ENCODE data around the gene TBL3.

TBL3 gene

DNA sequence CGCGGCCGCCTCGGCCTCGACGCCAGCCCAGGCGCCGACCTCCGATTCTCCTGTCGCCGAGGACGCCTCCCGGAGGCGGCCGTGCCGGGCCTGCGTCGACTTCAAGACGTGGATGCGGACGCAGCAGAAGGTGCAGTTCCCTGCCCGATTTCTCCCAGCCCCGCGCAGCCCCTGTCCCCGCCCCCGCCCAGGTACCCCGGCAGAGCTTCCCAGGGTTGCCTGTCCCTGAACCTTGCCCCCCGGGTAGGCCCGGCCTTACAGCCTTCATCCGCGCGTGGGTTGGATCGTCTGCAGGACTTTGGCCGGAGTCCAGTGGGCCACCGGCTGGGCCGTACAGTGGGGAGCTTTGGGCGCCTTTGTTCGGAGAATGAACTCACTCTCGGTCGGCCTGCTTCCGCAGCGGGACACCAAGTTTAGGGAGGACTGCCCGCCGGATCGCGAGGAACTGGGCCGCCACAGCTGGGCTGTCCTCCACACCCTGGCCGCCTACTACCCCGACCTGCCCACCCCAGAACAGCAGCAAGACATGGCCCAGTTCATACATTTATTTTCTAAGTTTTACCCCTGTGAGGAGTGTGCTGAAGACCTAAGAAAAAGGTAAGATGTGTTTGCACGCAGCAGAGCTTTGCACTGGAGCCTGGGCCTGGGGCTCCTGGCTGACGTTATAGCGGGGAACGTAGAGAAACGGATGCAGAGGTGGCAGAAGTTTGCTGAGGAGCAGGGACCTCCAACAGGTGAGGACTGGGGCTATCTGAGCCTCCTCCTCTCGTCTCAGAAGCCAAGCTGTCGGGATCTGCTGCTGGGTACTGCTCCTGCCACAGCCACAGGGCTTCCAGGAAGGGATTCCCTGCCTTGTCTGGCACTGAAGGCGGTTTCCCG lies 12.7 kb downstream of the TBL3 start:
- DNase-seq: no peak

DNA sequence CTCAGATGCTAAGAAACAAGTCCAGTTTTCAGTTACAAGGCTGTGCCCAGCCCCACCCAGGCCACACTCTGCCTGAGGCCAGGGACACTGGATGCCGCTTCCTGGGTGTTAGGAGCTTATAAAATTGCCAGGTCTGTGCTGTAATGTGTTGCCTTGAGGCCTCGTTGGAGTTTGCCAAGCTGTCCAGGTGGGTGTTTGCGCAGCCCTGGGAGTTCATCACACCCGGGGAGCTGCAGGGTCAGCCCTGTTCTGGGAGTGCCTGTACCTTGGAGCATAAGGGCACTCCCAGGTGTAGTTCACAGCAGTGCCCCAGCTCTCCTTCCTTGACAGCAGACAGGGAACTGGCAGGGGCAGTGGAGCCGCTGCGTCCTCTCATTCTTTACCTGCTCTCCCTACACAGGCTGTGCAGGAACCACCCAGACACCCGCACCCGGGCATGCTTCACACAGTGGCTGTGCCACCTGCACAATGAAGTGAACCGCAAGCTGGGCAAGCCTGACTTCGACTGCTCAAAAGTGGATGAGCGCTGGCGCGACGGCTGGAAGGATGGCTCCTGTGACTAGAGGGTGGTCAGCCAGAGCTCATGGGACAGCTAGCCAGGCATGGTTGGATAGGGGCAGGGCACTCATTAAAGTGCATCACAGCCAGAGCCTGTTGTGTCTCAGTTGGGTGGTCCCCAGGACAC lies 13.8 kb downstream of the TBL3 start:
- DNase-seq: no peak

DNA sequence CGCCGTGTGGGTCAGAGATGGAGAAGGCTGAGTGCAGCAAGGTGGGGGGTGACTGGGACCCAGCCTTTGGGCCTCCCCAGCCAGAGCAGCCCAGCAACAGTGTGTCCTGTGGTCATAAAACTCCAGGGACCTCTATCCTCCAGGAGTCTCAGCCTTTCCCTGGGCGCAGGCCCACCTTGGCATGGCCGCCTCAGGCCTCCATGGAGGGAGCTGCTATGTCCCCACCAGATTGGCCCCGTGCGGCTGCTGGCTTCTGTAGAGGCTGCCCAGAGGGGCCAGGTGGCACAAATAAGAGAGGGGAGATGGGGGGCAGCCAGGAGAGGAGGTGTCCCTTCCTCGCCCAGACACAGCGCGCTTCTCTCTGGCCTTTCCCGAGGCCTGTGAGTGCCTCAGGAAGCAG lies 15.3 kb downstream of the TBL3 start:
- no peak for DNase-seq

DNA sequence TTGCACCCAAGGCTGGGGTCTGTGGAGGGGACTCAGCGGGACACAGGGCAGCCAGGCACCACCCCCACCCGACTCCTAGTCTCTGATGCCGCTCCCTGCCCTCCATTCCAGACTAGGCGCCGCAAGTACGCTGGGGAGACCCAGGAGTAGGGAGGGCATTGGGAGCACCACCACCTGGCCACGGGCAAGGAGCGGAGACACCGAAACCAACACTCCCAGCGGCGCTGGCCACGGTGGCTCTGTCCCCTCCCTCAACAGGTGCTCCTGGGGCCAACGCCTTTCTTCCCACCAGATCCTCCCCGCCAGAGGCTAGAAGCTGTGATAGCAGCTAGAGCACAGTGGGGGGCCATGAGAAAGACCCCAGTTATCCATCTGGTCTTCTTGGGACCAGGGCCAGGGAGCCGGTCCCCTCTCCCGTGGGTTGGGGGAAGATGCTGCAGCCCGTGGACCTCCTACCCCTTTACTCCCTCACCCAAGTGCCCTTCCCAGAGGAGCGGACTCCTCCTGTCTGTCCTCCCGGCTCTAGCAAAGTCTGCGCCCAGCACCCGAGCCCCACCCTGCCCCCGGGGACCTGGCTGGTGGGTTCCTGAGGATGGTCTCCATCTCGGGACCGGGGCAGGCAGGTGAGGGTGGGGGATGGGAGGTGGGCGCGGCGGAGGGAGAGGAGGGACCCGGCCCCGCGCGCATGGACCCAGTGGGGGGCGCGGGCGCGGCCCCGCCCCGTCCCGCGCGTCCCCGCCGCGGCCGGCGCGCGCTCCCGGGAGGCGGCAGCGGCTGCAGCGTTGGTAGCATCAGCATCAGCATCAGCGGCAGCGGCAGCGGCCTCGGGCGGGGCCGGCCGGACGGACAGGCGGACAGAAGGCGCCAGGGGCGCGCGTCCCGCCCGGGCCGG lies 17.6 kb downstream of the TBL3 start, which contains the start of gene SYNGR3:
Gene SYNGR3 (plus strand): TSS at position 762 of the 892 bp plus-strand sequence. CDS start 133 bp downstream, outside the sequence.
- no peak for DNase-seq

DNA sequence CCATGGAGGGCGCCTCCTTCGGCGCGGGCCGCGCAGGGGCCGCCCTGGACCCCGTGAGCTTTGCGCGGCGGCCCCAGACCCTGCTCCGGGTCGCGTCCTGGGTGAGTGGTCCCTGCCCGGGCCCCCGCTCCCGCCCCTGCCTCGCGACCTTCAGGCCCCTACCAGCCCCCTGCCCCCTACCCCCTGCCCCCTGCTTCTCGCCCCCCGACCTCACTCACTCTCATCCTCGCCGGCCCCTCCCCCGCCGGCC lies 18.2 kb downstream of the TBL3 start:
- no peak for DNase-seq

DNA sequence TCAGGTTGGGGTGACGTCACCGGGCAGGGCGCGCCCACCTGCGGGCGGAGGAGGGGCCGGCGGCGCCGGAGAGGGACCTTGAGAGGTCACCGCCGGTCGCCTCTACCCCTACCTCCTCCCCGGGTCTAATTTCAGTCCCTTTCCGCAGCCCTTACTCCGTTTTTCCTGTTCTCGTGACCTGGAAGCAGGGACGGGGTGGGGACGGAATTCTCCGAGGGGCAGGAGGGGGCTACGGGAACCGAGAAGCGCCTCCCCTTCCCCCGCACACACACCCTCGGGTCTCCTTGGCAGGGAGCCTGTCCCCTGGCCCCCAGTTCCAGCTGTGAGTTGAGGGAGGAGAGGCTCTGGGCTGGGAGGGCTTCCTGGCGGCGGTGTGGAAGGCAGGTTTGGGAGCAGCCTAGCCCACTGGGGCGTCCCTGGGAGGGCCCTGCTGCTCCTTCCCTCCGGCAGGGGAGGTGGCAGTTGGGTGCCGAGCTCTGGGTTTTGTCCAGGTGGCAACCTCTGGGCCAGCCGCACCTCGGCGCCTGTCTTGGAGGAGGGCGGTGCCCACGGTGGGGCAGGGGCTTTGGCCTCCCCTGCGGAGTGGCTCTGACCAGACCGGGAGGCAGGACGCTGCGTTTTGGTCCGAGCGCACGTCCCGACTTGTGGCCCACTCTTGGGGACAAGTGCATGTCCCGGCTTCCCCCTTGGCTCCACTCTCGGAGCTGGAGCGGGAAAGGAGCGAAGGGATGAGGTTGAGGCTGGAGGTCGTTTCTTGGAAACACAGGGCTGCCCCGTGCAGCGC lies 18.7 kb downstream of the TBL3 start:
- peak; percentile 49 for DNase-seq

DNA sequence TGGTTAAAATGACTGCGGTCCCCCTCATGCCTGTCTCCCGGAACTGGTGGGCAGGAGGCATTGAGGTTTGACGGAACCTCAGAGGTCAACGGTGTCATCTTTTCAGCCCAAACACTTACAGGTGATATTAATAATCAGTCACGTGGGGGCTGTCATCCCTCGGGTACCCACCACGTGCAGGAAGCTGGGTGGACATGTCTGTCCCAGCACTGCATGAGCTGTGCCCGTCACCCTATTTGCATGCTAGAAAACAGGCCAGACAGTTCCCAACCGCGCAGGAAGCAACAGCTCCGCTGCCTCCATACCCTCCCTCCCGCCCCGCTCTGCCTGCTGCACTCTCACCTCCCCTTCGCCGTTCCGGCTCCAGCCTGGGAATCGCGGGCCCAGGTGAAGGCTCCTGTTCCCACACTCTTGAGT lies 19.3 kb downstream of the TBL3 start:
- peak; percentile 58 for DNase-seq

DNA sequence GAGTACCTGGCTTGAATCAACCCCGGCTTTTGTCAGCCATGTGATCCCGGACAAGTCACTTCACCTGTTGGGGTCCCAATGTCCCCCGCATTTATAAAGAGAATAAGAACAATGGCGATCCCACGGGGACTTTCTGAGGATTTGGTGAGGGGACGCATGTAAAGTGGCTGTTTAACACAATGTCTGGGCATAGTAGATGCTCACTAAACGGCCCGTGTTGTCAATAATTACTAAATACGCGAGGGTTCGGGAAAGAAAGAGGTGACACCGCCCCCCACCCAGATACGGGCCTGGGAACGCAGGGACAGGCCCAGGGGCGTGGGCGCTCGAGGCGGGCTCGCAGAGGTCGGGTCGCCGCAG lies 19.7 kb downstream of the TBL3 start:
- no peak for DNase-seq

DNA sequence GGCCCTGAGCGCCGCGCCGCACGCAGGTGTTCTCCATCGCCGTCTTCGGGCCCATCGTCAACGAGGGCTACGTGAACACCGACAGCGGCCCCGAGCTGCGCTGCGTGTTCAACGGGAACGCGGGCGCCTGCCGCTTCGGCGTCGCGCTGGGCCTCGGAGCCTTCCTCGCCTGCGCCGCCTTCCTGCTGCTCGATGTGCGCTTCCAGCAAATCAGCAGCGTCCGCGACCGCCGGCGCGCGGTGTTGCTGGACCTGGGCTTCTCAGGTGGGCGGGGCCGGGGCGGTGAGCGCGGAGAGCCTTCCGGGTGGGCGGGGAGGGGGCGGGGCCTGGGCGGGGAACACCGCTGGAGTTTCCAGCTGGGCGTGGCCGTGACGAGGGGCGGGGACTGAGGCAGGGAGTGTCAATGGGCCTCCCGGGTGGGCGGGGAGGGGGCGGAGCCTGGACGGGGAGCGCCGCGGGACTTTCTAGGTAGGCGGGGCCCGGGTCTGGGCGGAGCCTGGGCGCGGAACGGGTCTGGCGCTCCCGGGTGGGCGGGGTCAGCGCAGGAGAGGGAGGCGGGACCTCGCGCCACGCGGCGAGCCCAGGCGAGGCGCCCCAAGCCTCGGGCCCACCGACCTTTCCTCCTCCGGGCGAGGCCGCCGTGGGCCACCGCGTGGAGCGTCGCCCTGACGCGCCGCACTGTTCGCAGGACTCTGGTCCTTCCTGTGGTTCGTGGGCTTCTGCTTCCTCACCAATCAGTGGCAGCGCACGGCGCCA lies 20.3 kb downstream of the TBL3 start:
- DNase-seq: peak; percentile 94

DNA sequence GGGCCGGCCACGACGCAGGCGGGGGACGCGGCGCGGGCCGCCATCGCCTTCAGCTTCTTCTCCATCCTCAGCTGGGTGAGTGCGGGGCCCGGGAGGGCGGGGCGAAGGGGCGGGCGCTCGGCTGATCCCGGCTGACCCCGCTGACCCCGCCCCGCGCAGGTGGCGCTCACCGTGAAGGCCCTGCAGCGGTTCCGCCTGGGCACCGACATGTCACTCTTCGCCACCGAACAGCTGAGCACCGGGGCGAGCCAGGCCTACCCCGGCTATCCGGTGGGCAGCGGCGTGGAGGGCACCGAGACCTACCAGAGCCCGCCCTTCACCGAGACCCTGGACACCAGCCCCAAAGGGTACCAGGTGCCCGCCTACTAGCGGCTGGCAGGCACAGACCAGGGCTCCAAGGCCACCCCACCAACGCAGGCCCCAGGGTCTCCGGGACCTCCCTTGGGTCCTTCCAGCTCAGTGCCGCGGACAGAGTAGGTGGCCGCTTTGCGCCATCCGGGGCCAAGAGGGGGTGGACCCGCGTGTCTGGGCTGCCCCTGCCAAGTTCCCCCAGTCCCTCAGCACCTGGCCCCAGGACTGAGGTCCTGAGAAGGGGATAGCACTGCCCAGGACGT lies 21.0 kb downstream of the TBL3 start:
- no peak for DNase-seq

DNA sequence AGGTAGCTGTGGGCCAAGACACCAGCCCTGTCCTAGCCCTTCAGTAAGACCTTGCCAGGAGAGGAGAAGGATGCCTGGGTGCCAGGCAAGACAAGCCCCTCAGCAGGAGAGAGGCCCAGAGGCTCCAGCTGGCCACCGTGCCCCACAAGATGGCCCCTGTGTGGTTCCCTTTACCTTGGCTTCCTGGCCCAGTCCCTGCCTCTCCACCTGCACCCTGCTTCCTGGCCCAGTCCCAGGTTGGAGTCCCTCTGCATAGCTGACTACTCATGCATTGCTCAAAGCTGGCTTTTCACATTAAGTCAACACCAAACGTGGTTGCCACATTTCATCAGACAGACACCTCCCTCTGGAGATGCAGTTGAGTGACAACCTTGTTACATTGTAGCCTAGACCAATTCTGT lies 21.9 kb downstream of the TBL3 start:
- no peak for DNase-seq

DNA sequence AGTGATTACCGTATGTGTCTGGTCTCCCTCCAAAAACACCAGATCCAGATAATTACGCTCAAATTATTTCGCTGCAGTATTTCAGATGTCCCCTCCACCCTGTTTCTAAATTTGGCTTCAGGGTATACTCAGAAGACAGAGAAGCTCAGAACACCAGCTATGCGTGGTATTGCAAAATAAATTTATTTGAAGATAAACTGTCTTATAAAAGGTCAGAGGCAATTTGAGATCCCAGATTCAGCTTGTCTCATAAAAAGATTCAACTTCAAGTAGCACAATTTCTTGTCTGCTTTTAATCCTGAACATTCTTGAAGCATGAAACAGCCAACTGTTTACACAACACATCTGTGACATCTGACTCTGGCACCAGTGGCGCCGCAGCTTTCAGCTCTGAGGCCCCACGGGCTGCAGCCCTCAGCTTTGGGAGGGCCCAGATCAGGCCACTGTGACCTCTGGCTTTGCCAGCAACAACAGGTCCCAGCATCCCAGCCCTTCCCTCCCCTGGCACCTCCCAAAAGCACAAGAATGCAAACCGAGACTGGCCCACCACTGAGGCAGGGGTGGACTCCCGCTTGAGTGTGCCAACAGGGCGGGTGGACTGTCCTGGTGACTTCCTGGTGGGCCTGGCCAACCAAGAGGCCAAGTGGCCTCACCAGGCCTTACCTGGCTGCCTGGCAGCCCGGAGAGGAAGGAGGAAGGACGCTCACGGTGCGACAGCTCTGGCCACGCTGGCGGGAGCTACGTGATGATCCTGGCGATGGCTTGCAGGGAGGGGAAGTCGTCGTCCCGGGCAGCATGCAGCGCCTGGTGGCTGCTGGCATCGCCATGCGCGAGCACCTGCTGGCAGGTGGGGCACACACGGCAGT lies 25.9 kb downstream of the TBL3 start:
- DNase-seq: no peak

DNA sequence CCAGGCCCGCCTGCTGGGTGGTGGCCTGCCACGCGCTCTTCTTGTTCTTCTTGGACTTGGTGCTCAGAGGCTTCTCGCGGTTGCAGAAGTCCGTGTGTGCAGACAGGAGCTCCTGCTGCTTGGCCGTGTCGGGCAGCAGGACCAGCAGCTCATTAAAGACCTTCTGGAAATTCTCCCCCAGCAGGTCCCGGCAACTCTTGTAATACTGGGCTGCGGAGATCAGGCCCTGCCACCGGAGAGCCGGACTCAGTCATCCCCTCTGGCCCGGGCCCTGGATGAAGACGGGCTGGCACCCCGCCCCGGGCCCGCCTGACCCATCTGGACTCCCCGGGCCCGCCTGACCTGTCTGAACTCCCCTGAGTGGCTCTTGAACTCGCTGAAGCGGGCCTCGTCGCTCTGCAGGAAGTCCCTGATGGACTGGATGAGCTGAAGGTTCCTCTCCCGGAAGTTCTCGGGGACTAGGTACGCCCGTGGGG lies 26.5 kb downstream of the TBL3 start:
- no peak for DNase-seq

DNA sequence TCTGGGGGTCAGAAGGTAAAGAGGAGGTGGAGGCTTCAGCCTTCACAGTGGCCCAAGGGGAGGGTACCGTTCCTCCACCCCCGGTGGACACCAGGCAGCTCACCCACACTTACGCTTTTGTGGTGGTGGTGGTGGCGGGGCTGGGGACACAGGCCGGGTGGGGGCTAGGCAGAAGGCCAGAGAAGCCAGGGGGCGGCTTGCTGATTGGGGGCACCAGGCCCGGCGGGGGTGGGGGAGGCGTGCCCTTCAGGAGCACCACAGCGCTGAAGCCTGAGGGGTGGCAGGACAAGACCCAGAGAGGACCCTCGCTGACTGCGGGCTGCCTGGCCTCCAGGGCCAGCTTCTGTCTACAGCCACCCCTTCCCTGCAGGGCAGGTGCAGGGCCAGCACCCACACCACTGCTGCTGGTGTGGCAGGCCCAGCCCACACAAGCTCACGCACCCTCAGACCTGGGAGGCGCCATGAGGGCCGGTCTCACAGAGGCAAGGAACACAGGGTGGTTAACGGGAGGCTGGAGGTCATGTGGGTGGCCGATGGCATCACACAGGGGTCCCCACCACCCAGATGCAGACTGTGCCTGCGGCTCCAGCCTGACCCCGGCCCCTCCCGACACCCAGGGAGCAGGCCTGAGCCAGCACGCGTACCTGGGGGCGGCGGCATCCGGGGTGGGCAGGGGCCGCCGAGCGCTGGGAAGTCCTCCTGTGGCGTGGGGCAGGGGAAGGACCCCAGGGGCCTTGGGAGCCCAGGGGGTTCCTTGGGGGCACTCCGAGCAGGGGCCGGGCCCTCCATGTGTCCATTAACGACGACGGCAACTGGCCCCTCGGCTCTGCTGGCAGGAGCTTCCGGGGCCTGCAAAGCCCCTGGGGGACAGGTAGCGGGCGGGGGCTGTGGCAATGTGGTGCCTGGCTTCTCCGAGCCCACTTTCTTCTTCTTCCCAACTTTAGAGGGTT lies 27.3 kb downstream of the TBL3 start:
- no peak for DNase-seq

DNA sequence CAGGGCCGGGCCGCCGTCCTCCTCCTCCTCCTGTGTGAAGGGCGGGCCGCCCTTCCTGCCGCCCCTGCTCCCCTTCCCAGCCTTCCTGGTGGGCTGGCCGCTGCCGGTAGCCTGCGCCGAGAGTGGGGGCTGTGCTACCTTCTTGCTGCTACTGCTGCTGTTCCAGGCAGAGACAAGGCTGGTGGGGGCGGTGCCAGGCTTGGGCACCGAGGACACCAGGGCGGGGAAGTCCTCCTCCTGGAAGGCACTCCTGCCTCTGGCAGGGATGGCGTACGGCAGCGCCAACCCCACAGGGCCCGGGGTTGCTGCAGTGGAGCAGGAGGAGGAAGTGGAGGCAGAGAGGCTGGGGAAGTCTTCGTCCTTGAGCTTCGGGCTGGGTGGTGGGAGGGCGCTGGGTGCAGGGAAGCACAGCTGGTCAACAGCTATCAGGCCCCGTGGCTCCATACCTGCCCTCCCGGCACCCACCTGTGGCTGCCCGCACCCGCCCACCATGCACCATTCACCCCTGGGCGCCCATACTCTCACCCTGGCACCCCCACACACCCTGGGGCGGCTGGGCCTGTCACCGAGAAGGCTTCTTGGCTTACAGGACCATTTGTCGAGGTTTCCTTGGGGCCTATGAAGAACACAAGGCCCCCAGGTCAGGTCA lies 28.1 kb downstream of the TBL3 start:
- DNase-seq: no peak

DNA sequence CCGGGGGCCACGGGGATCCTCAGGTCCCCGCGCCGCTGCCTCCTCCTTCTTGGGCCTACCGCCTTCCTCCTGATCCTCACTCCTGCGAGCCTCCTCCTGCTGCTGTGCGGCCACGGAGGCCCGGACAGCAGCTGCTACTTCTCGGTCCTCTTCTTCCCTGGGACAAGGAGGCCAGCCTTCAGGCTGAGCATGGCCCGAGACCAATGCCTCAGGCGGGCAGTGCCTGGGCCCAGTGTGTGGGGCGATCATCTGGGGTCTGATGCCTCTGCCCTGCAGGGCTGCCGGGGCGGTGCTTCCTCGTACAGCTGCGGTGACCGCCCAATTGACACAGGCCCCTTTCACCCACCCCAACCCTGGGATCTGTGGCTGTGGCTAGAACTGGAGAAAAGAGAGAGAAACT lies 29.2 kb downstream of the TBL3 start:
- no peak for DNase-seq

DNA sequence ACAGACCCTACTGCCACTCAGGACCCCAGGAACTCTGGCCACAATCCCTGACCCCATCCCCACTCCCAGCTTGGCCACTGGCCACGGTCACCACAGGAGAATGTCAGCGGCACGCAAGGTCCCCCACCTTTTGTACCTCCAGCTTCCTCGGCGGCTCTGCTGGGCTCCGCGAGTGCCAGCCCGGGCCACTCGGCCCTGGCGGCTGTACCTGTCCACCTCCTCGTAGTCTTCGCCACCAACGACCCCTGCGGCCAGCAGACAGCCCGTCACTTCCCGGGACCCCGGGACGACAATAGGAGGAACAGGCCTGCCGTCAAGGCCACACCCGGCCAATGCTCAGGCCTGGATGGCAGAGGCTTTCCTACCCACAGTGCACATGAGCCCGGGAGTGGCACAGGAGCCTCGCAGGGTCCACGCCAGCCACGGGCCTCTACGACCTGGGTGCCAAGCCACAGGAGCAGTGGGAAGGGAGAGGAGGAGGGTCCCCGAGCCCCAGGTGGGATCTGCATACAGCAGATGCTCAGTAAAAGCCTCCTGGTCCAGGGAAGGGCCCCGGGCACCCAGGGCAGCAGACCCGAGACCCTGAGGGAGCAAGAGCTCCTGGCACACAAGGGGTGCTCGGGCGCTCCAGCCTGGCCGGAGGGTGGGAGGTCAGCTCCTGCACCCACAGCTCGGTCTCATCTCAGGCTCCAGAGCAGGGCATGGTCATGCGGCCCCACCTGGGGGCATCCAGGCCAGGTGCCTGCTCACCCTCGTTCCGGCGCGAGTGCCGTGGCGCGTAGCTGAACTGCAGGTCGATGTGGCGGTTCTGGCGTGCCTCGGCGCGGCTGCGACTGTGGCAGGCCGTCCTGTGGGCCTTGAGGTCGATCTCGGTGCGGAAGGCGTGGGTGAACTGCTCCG lies 29.9 kb downstream of the TBL3 start:
- no peak for DNase-seq

Measured in activated CD4-positive, CD25-positive, alpha-beta regulatory T cell treated with anti-CD3 and anti-CD28 coated beads, Interleukin-2, amount 50 U/mL, for 72 hours (primary cell).